CD4-positive, alpha-beta T cell treated with Interleukin-4 for 1 hour (primary cell): Measurements from ENCODE around the gene CGB5.
"Not testable (repeated sequence)": the region's sequence is repeated elsewhere in the genome, so short reads cannot be mapped to it uniquely, and the experiment has no call there.

ENCODE experiments used
- DNase-seq, 2 donors: peaks; one replicate each; pipeline ENCODE4 v3.0.0-alpha.2; 2020 to 2022

Gene CGB5

DNA sequence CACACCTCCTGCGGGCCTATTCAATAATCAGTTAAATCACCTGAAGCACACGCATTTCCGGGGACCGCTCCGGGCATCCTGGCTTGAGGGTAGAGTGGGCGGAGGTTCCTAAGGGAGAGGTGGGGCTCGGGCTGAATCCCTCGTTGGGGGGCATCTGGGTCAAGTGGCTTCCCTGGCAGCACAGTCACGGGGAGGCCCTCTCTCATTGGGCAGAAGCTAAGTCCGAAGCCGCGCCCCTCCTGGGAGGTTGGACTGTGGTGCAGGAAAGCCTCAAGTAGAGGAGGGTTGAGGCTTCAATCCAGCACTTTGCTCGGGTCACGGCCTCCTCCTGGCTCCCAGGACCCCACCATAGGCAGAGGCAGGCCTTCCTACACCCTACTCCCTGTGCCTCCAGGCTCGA is at the start of gene CGB5:
Gene CGB5, plus strand, starts transcription at position 301 of the 400 bp plus-strand sequence. CDS start 362 bp downstream, outside the sequence.
- not testable (repeated sequence) for DNase-seq

DNA sequence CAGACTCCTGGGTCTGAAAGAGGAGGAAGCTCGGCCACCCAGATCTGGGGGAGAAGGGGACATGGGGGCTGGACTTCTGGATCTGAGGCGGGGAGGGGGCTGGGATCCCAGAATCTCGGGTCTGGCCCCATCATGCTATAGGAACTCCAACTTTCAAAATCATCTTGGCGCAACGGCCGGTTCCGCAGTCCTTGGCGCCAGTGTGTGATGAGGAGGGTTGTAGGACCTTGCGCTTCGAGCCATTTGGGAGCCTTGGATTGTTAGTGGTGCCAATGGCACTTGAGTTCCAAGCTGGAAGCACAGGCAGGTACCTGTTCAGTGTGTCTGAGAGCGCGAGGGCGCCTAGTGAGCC is 49.6 kb upstream of the CGB5 start:
- no peak for DNase-seq

DNA sequence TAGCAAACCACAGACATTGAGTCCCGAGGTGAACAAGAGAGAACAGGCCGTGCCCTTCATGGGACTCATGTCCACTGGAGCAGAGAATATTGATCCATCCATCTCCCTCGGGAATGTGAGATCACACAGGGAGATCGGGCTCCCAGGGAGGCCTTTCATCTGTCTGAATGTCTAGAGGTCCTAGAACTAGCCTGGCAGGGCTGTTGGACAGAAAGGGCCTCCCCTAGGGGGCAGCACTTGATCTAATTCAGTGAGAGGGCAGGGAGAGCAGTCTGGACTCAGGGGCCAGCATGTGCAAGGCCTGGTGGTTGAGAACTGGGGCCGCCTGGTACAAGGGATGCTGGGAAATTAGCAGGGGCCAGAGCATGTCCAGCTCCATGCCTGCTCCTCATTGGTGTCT is 45.7 kb upstream of the CGB5 start:
- peak; percentile 39 to 50 for DNase-seq

DNA sequence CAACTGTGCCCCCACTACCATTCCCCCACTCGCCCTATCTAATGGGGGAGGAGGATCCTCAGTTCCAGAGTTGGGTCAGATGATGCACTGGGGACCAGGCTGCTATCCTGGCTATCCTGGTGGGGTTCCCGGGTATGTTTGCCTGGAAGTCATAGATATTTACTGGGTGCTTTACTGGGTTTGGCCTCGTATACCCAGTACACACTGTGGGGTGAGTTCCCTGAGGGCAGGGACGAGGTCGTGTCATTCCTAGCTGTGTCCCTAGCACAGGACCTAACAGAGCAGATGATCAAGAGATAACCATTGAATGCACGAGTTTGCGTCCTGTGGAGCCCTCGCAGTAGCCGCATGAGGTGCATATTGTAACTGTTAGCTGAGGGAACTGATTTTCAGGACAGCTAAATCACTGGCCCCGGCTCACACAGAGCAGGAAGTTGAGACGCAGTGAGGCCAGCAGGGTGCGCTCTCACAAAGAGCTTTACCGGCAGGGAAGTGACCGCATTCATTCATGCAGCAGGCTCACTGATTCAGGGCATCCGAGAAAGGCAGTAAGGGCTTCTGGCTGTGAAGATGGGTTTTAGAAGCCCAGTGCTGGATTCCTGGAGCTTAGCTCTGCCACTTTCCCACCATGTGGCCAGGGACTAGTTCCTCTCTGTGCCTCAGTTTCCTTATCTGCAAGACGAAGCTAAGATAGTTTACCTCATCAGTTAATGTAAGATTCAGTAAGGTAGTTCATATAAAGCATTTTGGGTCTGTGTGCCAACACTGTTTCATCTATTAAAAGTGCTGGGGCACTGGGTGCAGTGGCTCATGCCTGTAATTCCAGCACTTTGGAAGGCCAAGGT is 43.9 kb upstream of the CGB5 start:
- DNase-seq: peak; percentile 67 to 78

DNA sequence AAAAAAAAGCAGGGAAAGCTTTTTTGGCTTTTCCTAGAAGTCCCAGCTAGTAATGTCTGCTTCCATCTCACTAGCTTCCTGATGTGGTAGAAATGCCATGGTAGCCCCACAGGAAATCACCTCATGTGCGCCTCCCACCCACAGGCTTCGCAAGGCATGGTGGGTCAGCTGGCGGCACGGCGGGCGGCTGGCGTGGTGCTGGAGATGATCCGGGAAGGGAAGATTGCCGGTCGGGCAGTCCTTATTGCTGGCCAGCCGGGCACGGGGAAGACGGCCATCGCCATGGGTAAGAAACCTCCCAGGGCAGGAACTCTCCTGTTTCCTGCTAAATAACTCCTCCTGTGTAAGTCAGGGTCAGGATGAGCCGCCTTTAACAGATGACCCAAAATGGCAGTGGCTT is 39.5 kb upstream of the CGB5 start:
- no peak for DNase-seq

DNA sequence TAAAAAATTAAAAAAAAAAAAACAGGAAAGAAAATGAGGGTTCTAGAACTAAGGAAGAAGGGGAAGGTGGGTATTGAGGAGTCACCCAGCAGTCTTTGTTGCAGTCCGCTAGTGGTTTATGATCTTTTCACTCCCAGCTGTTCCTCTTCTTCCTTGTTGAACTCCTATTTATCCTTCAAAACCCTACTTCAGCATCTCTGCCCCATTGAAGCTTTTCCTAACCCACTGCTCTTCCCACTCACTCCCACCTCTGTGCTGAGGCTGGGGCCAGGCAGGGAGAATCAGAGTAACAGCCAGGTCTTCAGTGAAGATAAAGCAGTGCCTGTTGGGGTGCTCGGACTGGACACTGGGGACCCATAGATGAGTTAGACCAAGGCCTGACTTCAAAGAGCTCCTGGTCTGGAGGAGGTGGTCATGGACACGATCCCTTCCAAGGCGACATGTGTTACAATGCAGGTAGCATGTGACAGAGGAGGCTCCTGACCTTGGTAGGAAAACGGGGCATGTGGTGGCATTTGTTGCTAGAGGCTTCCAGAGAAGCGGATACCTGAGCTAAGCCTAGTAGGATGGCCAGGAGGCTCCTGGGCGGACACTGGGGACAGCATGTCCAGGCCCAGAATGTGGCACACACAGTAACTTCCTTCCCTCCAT is 38.6 kb upstream of the CGB5 start:
- DNase-seq: no peak

DNA sequence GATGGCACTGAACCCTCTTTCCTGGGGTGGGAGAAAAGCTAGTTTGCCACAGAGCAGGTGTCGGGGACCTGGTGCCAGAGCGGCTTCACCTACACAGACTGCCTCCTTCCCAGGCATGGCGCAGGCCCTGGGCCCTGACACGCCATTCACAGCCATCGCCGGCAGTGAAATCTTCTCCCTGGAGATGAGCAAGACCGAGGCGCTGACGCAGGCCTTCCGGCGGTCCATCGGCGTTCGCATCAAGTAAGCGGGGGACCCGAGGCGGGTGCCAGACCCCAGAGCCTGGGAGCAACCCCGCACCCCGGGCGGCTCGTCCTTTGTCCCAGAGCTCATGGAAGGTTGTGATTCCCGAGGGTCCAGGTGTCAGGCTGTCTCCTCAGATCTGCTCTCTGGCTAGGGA is 36.7 kb upstream of the CGB5 start:
- no peak for DNase-seq

DNA sequence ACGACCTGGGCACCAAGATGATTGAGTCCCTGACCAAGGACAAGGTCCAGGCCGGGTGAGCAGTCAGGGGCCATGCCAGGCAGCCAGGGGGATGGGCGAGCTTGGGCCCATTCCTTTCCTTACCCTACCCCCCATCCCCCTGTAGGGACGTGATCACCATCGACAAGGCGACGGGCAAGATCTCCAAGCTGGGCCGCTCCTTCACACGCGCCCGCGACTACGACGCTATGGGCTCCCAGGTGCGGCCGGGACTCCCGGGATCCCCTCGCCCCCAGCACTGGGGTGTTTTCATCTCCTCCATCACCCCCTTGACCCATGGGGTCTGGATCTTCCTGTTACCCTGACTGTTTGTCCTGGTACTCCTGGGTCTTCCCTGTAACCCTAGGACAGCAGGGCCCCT is 33.8 kb upstream of the CGB5 start:
- DNase-seq: no peak

DNA sequence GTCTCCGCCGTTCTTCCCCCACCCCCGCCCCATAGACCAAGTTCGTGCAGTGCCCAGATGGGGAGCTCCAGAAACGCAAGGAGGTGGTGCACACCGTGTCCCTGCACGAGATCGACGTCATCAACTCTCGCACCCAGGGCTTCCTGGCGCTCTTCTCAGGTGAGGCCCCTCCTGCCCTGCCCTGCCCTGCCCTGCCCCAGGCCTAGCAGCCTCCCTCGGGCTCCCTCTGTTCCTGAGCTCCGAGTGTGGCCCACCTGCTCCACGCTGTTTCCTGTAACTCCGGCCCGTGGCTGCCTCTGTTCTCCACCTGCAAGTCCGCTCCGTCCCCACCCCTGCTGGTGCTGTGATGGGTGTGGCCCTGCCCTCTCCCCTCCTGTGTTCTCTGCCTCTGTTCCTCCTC is 33.2 kb upstream of the CGB5 start:
- DNase-seq: no peak

DNA sequence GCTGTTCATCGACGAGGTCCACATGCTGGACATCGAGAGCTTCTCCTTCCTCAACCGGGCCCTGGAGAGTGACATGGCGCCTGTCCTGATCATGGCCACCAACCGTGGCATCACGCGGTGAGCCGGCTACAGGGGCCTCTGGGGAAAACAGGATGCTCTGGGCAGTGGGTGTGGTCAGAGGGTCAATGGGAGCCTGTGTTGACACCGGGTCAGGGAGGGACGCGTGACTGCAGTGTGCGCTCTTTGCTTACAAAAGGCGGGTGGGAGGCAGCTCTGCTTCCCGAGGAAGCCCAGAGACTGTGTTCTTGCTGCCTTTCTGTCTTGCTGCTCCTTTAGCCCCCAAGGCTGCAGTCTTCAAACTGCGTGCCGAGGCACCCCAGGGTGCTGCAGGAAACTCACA is 32.5 kb upstream of the CGB5 start:
- DNase-seq: no peak

DNA sequence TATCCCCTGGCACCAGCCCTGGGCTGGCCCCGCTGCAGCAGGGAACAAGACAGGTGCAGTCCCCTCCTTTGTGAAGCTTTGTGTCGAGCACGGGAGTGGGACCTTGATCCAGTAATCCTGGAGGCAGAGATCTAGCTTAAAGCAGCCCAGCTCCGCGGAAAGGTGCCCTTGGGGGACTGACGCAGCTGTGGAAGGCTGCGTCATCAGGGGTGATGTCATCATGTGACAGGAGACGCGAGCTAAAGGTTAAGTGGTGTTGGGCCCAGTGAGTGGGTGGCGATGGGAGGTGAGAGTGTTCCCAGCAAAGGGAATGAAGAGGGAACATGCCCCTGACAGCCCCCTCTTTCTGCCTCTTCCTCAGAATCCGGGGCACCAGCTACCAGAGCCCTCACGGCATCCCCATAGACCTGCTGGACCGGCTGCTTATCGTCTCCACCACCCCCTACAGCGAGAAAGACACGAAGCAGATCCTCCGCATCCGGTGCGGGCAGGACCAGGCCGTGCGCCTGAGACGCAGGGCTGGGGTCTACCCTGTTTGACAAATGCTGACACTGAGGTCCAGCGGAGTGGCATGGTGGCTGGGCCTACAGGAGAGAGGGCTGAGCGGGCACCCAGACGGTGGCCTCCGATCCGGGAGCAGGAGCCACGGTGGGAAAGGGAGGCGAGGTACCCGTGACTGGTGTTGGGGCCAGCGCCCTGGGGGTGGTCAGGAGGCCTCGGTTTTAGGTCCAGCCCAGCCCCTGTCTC is 29.4 kb upstream of the CGB5 start:
- DNase-seq: no peak

DNA sequence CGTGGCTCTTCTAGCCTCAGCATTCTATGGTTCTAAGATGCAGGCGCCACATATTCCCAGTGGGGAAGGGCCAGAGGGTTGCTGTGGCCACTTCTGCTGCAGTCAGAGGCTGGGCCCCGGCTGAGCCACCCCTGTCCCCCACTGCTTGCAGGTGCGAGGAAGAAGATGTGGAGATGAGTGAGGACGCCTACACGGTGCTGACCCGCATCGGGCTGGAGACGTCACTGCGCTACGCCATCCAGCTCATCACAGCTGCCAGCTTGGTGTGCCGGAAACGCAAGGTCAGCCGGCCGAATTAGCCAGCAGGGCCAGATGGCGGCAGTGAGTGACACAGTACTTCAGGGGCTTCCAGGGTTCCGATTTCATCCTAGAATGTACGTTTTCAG is 28.8 kb upstream of the CGB5 start:
- DNase-seq: no peak

DNA sequence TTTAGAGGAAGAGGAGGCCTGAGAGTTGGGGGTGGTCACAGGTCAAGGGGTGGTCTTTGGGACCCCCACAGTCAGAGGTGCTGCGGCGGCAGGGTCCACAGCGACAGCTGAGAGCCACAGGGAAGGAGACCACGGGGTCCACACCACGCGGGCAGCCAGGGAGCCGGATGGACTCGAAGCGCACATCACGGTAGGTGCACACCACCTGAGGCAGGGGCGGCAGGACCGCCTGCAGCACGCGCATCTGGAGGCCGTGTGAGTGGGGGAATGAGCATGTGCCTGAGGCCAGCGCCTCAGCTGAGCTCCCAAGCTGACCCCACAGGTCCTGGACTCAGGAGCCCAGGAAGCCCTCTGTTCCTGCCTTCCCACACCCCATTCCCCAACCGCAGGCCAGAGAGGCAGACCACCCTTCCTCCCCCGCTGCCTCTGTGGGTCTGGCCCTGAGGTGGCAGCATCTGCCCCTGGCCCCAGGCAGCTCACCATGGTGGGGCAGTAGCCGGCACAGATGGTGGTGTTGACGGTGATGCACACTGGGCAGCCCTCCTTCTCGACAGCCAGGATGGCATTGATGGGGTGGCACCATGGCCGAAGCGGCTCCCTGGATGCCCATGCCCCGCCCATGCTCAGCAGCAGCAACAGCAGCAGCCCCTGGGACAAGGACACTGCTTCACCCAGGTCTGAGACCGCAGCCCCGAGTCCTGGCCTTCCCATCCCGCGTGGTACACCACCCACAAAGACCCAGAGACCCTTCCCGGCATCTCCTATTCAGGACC is 27.4 kb upstream of the CGB5 start:
- no peak for DNase-seq

DNA sequence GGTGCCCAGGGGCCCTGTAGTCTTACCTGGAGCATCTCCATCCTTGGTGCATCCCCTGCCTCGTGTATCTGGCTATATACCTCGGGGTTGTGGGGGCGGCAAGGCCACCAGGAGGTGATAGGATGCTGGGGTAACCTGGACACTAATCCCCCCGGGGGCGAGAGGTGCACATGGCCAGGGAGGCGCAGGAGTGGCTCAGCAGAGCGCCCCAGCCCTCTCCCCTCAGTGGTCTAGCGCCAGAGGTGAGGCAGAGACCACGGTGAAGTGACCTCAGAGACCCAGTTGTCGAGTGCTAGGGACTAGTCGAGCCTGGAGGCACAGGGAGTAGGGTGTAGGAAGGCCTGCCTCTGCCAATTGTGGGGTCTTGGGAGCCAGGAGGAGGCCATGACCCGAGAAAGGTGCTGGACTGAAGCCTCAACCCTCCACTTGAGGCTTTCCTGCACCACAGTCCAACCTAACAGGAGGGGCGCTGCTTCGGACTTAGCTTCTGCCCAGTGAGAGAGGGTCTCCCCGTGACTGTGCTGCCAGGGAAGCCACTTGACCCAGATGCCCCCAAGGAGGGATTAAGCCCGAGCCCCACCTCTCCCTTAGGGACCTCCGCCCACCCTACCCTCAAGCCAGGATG is 26.5 kb upstream of the CGB5 start, which contains the start of gene LHB:
Gene LHB, minus strand, starts transcription at position 51 of the 625 bp plus-strand sequence. Its CDS starts 10 bp downstream, at position 41.
- no peak for DNase-seq

DNA sequence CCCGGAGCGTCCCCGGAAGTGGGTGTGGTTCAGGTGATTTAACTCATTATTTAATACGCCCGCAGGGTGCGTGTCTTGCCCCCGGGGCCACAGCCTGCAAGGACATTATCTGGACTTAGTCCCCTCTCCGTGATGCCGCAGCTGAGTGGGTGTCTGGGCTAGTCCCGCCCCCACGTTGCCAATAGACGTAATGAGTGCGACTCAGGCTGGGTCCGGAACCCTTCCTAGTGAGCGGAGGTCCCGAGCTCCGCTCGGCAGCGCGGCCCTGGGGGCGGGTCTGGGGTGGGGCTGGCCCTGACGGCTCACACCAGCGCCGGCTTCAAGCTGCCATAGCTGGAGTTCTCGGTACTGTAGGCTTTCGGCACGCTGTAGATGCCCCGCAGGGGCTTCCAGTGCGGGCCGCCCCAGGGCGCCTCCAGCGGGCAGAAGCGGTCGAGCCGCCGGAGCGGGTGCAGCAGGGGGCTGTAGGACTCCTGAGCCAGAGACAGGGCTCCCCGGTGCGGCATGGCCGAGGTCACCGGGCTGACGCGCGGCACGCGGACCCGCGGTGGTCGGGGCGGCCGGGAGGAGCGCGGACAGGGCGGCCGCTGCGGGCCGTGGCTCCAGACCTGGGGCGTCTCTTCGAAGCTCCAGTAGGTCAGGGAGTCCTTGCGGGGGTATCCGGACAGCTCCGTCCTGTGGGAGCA is 25.8 kb upstream of the CGB5 start:
- peak; percentile 72 to 73 for DNase-seq

DNA sequence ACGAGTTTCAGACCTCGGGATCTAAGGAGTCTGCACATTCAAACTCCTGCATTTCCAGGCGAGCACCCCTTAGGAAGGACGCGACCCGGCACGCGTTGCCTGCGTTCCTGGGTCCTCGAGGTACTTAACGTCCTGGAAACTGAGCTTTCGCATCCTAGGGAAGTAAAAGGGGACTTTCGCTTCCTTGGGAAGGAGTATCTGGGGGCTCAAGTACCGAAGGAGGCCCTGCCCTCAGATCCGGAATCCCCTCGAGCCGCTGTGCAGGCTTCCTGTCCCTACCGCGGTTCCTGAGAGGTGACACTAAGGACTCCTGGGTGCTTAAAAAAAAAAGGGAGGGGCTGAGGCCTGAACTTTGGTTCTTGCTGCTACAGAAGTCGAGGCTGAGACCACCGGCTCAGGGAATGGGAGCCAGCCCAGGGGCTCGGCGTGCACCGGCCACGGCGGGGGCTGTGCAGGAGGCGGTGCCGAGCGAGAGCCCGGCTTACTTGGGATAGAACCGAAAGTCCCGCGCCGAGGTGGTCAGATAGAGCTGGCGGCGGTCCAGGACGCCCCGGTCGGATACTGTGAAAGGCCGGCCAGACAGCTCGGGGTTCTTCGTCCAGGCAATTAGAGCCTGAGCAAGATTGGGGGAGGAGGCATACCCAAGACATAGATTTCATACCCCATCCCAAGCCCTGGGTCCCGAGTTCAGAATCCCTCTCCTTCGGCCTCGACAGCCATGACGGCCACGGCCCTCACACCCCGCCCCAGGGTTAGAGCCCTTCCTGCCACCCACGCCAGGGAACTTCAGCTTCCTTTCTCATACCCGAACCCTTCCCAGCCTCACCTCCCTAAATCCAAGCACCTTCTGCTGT is 25.0 kb upstream of the CGB5 start:
- DNase-seq: peak in 1 of 2 donors; percentile 19

DNA sequence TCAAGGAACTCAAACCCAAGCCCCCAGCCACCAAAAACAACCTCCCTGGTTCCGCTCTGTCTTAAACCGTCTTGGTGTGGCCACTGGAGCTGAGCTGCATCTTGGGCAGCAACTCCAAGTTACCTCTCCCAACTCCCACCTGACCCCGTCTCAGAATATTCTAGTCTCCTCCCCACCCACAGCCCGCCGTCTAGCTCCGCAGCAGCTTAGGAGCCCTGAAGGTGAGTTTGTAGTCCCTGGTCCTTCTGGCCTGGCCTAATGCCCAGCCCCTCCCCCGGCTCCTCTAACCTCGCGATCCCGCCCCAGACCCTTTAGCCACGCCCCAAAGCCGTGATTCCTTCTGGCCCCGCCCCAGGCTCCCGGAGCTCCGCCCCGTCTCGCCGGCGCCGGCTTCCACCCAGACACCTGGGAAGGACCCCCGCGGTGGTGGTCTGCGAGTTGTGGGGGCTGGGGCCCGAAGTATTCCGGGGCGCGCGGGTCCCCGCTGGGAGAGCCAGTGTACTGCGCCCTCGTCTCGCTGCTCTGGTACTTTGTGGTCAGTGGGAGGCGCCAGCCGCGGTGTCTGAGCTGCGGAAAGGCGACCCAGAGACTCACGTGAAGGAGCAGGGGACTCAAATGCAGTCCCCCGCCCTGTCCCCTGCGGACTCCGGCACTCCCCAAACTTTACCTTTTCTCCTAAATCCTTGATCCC is 24.3 kb upstream of the CGB5 start:
- peak; percentile 70 to 72 for DNase-seq

DNA sequence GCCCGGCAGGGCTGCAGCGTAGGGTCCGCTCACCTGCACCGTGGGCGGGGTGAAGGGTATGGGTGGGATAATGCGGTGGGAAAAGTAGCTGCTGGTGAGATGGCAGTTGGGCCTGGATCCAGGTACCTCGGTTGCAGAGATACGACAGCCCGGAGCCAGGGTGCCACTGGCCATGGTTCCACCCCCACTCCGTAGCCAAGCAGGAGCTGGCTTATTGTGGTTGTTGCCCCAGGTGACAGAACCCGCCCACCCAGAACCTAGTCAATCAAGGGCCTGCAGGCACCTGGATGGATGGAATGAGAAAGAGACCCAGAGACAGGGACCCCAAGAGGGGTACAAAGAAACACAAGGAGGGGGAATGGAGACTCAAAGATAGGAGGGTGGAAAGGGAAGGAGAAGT is 23.3 kb upstream of the CGB5 start:
- no peak for DNase-seq

DNA sequence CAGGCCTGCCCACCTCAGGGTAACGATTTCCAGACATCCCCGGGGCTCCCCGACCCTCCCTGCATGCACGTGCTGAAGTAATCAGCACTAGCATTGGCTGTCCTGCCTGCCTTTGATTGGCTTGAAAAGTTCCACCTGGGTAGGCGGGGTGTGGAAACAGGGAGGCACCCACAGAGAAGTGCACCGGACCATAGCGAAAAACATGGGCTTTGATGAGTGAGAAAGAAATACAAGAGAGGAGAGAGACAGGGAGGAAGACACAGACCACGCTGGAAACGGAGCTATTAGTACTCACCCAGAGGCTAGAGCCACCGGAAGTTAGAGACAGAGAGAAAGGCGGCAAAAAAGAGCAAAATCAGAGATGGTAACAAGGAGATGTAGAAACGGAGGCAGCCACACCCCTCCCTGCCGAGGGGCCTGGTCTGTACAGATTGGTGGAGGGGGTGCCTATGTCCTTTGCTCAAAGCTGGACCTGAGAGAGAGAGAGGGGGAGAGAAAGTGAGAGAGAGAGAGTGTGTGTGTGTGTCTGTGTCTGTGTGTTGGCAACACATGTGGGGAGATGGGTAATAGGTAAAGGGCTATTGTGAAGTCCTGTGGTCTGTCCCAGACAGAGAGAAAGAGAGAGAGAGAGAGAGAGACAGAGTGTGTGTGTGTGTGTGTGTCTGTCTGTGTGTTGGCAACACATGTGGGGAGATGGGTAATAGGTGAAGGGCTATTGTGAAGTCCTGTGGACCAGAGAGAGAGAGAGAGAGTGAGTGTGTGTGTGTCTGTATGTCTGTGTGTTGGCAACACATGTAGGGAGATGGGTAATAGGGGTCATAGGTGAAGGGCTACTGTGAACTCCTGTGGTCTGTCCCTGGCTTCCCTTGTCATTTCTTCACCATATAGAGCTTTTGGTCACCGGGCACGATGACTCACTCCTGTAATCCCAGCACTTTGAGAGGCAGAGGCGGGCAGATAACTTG is 22.4 kb upstream of the CGB5 start:
- no peak for DNase-seq
